ENCODE data around the gene GMDS. TPM values are rescaled to one million over a fixed set of nuclear protein-coding genes. Genes with fewer than 3 reads are reported as not detected.

The GMDS gene
- total and polyA plus RNA-seq, 2 donors (not counting 1 experiment from before 2014, with no cell fraction given): 11.5 to 16.4 TPM

GRCh38 chr6:1659816-1660215 lies 585.6 kb downstream of the GMDS start:
- CTCF ChIA-PET: no interaction called here
- peaks cover 0 to 26% (median 0%) of the 10 kb centered on the region in 4 experiments for H3K27me3 ChIP-seq (replicated peaks in 1 of 4; ENCODE audit: control extremely low read depth in 1 of 4, control insufficient read depth in 3 of 4, insufficient read depth in 4 of 4, low read length in 3 of 4)
- H3K36me3 ChIP-seq (replicated peaks in 1 of 2; ENCODE audit: control extremely low read depth in 1 of 2, control insufficient read depth in 1 of 2, extremely low read depth in 1 of 2, insufficient read depth in 2 of 2, low read length in 1 of 2): no peaks in the 10 kb centered on the region
- ATAC-seq (ENCODE audit: low read depth) (no peak), DNase-seq (no peak)
- H3K4me3 ChIP-seq (ENCODE audit: control extremely low read depth in 1 of 5, extremely low read depth in 1 of 5, insufficient read depth in 1 of 5, low read depth in 2 of 5, low read length in 4 of 5): no peak overlapping the region
- no peak overlapping the region for H2AFZ ChIP-seq (ENCODE audit: insufficient read depth, low read depth, low read length, poor library complexity, severe bottlenecking)
- peaks cover 0 to 4% (median 0%) of the 10 kb centered on the region in 3 donors for H3K9me3 ChIP-seq (ENCODE audit: control extremely low read depth in 1 of 3, control insufficient read depth in 2 of 3, insufficient read depth in 1 of 3, low read length in 2 of 3)
- 31% methylated on average over 3 of the region's 7 CpGs for WGBS (ENCODE audit: insufficient coverage)
- H3K9ac ChIP-seq (ENCODE audit: low read length): no peak overlapping the region
- no peak overlapping the region for H3K4me2 ChIP-seq (replicated peaks; ENCODE audit: low read depth, low read length, poor library complexity, severe bottlenecking)
- H3K27me3 Mint-ChIP-seq: peaks cover 9% of the 10 kb centered on the region
- peaks cover 5 to 7% of the 10 kb centered on the region in 2 donors for H3K4me1 ChIP-seq (ENCODE audit: control insufficient read depth in 2 of 2, insufficient read depth in 2 of 2, low read length in 2 of 2)
- no peak overlapping the region for H3K27ac Mint-ChIP-seq
- no peak overlapping the region for H3K27ac ChIP-seq (ENCODE audit: low read length in 2 of 2)
- intact Hi-C loops (cut with micrococcal nuclease): no loop called here
- no peaks in the 10 kb centered on the region for H3K79me2 ChIP-seq (ENCODE audit: control insufficient read depth, insufficient read depth, low read length)
- no peaks in the 10 kb centered on the region for H3K9me3 Mint-ChIP-seq (ENCODE audit: insufficient read depth)
- H3K4me1 Mint-ChIP-seq: peaks cover 19% of the 10 kb centered on the region
- POLR2A ChIA-PET: no interaction called here
- TF ChIP-seq EZH2 (IDR thresholded peaks at IDR 0.05; ENCODE audit: borderline replicate concordance, insufficient read depth, low read depth, low read length, poor library complexity, severe bottlenecking): no peak
- TF ChIP-seq, protein P1, sequence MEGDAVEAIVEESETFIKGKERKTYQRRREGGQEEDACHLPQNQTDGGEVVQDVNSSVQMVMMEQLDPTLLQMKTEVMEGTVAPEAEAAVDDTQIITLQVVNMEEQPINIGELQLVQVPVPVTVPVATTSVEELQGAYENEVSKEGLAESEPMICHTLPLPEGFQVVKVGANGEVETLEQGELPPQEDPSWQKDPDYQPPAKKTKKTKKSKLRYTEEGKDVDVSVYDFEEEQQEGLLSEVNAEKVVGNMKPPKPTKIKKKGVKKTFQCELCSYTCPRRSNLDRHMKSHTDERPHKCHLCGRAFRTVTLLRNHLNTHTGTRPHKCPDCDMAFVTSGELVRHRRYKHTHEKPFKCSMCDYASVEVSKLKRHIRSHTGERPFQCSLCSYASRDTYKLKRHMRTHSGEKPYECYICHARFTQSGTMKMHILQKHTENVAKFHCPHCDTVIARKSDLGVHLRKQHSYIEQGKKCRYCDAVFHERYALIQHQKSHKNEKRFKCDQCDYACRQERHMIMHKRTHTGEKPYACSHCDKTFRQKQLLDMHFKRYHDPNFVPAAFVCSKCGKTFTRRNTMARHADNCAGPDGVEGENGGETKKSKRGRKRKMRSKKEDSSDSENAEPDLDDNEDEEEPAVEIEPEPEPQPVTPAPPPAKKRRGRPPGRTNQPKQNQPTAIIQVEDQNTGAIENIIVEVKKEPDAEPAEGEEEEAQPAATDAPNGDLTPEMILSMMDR (IDR thresholded peaks at IDR 0.05): no peak
- no peak overlapping the region for H3K4me3 Mint-ChIP-seq
- no peaks in the 10 kb centered on the region for H4K20me1 ChIP-seq (ENCODE audit: control insufficient read depth, insufficient read depth, low read length, poor library complexity, severe bottlenecking)

- Mint-ChIP-seq H3K27me3 (peaks cover 9% of the 10 kb centered on the region), H3K4me1 (peaks cover 10% of the 10 kb centered on the region), H3K27ac (no peak overlapping the region), H3K4me3 (no peak overlapping the region), H3K9me3 (ENCODE audit: insufficient read depth) (no peaks in the 10 kb centered on the region)
- no peak overlapping the region for H3K4me3 ChIP-seq (ENCODE audit: control extremely low read depth in 1 of 5, extremely low read depth in 1 of 5, insufficient read depth in 1 of 5, low read depth in 2 of 5, low read length in 4 of 5)
- H3K79me2 ChIP-seq (ENCODE audit: control insufficient read depth, insufficient read depth, low read length): no peaks in the 10 kb centered on the region
- H3K4me1 ChIP-seq (ENCODE audit: control insufficient read depth in 2 of 2, insufficient read depth in 2 of 2, low read length in 2 of 2): no peaks in the 10 kb centered on the region
- no peaks in the 10 kb centered on the region for H3K36me3 ChIP-seq (replicated peaks in 1 of 2; ENCODE audit: control extremely low read depth in 1 of 2, control insufficient read depth in 1 of 2, extremely low read depth in 1 of 2, insufficient read depth in 2 of 2, low read length in 1 of 2)
- intact Hi-C loops (cut with micrococcal nuclease): no loop called here
- 97% methylated on average over 12 of the region's 15 CpGs for WGBS (ENCODE audit: insufficient coverage)
- H3K9ac ChIP-seq (ENCODE audit: low read length): no peak overlapping the region
- ChIA-PET CTCF (interaction anchor here (0.6 kb wide), 1 partner anchor 66 kb away, joined by 4 read pairs; no protein-coding TSS in a partner anchor), POLR2A (no interaction called here)
- H3K4me2 ChIP-seq (replicated peaks; ENCODE audit: low read depth, low read length, poor library complexity, severe bottlenecking): no peak overlapping the region
- TF ChIP-seq EZH2 (IDR thresholded peaks at IDR 0.05; ENCODE audit: borderline replicate concordance, insufficient read depth, low read depth, low read length, poor library complexity, severe bottlenecking): no peak
- TF ChIP-seq, protein P1 (IDR thresholded peaks at IDR 0.05): no peak
- H3K27ac ChIP-seq (ENCODE audit: low read length in 2 of 2): no peak overlapping the region
- DNase-seq: no peak
- no peak overlapping the region for H2AFZ ChIP-seq (ENCODE audit: insufficient read depth, low read depth, low read length, poor library complexity, severe bottlenecking)
- H3K27me3 ChIP-seq (replicated peaks in 1 of 4; ENCODE audit: control extremely low read depth in 1 of 4, control insufficient read depth in 3 of 4, insufficient read depth in 4 of 4, low read length in 3 of 4): peaks cover 0 to 26% (median 0%) of the 10 kb centered on the region in 4 experiments
- no peaks in the 10 kb centered on the region for H4K20me1 ChIP-seq (ENCODE audit: control insufficient read depth, insufficient read depth, low read length, poor library complexity, severe bottlenecking)
- no peak for ATAC-seq (ENCODE audit: low read depth)
- peaks cover 0 to 2% (median 0%) of the 10 kb centered on the region in 3 donors for H3K9me3 ChIP-seq (ENCODE audit: control extremely low read depth in 1 of 3, control insufficient read depth in 2 of 3, insufficient read depth in 1 of 3, low read length in 2 of 3)
These were observed 587.0 kb downstream of the GMDS start for GRCh38 chr6:1658212-1659005.
